ENCODE results near the gene STPG2.

The STPG2 gene

DNA sequence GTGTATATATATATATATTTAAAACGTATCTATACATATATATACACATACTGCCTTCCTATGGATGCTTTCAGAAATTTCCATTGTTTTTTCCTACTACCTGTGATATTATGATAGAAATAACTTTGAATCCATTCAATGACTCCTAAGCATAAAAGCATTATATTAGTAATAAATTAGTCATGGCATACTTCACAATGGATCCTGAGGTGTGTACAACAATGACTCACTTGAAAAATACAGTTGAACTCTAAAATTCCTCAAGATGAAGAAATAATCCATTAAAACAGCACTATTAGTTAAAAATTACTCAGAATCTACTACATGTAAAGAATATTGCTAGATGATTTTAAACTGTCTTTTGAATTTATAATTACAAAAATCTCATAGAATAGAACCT is 201.1 kb downstream of the STPG2 start:
- Histone ChIP-seq H3K36me3 (replicated peaks; ENCODE audit: insufficient read depth, low read length) (no peaks in the 10 kb centered on the region), H3K9me3 (replicated peaks; ENCODE audit: insufficient read depth, low read length) (no peaks in the 10 kb centered on the region), H3F3A (ENCODE audit: insufficient read depth, low read length) (no peaks in the 10 kb centered on the region), H3K4me3 (ENCODE audit: low read length) (no peak overlapping the region), H4K20me1 (ENCODE audit: insufficient read depth, low read length) (no peaks in the 10 kb centered on the region), H3K79me2 (ENCODE audit: low read length) (no peaks in the 10 kb centered on the region), H3K27me3 (replicated peaks; ENCODE audit: insufficient read depth, low read length) (no peaks in the 10 kb centered on the region), H3K27ac (ENCODE audit: low read length) (no peak overlapping the region), H2AFZ (ENCODE audit: low read length) (no peak overlapping the region), H3K4me2 (ENCODE audit: low read depth, low read length) (no peak overlapping the region), H3K9ac (ENCODE audit: low read length) (no peak overlapping the region), H3K9me2 (replicated peaks; ENCODE audit: insufficient read depth, low read length) (no peaks in the 10 kb centered on the region), H3K4me1 (ENCODE audit: low read length) (no peaks in the 10 kb centered on the region)
- TF ChIP-seq CTCF (IDR thresholded peaks at IDR 0.05; ENCODE audit: low read length) (no peak), EZH2 (optimal IDR thresholded peaks at IDR 0.05; ENCODE audit: low read depth, low read length) (no peak), EZH2phosphoT487 (IDR thresholded peaks at IDR 0.05; ENCODE audit: low read length) (no peak)
- no peak for DNase-seq

DNA sequence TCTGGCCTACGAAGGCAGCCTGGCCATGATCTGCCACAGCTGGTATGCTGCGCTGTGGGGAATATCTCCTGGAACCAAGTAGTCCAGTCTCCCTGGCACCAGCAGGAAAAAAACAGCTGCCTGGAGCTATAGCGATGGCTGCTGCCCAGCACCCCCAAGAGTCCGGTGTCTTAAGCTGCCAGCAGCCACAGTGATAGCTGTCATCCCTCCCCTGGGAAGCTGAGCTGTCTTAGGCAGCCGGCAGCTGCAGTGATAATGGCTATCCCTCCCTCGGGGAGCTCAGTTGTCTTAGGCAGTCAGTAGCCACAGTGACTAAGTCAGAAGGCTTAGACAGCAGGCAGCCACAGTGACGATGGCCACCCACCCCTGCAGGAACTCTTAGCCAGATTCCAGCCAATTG is 205.1 kb downstream of the STPG2 start:
- H3F3A ChIP-seq (ENCODE audit: insufficient read depth, low read length), result no peaks in the 10 kb centered on the region
- no peaks in the 10 kb centered on the region for H3K9me3 ChIP-seq (replicated peaks; ENCODE audit: insufficient read depth, low read length)
- H2AFZ ChIP-seq (ENCODE audit: low read length), result no peak overlapping the region
- no peaks in the 10 kb centered on the region for H3K4me1 ChIP-seq (ENCODE audit: low read length)
- no peak overlapping the region for H3K4me3 ChIP-seq (ENCODE audit: low read length)
- H3K9me2 ChIP-seq (replicated peaks; ENCODE audit: insufficient read depth, low read length), result no peaks in the 10 kb centered on the region
- H3K36me3 ChIP-seq (replicated peaks; ENCODE audit: insufficient read depth, low read length), result no peaks in the 10 kb centered on the region
- no peak overlapping the region for H3K27ac ChIP-seq (ENCODE audit: low read length)
- H3K4me2 ChIP-seq (ENCODE audit: low read depth, low read length), result no peak overlapping the region
- H3K79me2 ChIP-seq (ENCODE audit: low read length), result no peaks in the 10 kb centered on the region
- H3K9ac ChIP-seq (ENCODE audit: low read length), result no peak overlapping the region
- no peak for DNase-seq
- no peaks in the 10 kb centered on the region for H4K20me1 ChIP-seq (ENCODE audit: insufficient read depth, low read length)
- TF ChIP-seq EZH2phosphoT487 (IDR thresholded peaks at IDR 0.05; ENCODE audit: low read length), result no peak
- no peak for TF ChIP-seq CTCF (IDR thresholded peaks at IDR 0.05; ENCODE audit: low read length)
- no peak for TF ChIP-seq EZH2 (optimal IDR thresholded peaks at IDR 0.05; ENCODE audit: low read depth, low read length)
- no peaks in the 10 kb centered on the region for H3K27me3 ChIP-seq (replicated peaks; ENCODE audit: insufficient read depth, low read length)

DNA sequence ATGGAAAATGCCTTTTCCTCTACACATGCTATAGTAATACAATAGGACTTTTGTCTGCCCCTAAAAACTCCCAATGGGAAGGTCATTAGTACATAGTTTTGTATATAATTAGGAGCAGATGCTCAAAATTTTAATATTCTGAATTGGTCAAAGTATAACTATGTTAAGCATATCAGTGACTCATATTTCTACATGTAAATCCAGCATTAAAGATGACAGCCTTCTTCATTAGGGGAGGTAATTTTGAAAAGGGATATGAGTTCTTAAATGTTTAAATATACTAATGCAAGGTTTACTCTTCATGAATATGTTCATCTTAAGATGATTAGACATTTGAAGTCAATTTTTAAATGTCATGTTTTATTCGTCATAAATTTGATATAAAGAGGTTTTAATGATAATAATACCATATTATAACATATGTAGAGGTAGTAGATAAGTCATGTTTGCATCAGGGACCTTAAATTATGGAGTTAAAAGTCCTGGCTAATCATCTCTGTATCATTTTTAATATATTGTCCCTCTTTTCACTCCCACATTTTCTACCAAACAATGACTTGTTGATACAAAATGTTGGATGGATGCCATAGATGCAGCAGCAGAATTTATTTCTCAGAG is 218.8 kb downstream of the STPG2 start:
- DNase-seq, result no peak
- H3F3A ChIP-seq (ENCODE audit: insufficient read depth, low read length), result no peaks in the 10 kb centered on the region

More for the DNA sequence above, 218.8 kb downstream of the STPG2 start:
- no peaks in the 10 kb centered on the region for H3K4me1 ChIP-seq (ENCODE audit: low read length)
- no peak for TF ChIP-seq EZH2 (optimal IDR thresholded peaks at IDR 0.05; ENCODE audit: low read depth, low read length)
- no peak for TF ChIP-seq CTCF (IDR thresholded peaks at IDR 0.05; ENCODE audit: low read length)
- no peak for TF ChIP-seq EZH2phosphoT487 (IDR thresholded peaks at IDR 0.05; ENCODE audit: low read length)
- no peak overlapping the region for H3K9ac ChIP-seq (ENCODE audit: low read length)
- no peaks in the 10 kb centered on the region for H3K36me3 ChIP-seq (replicated peaks; ENCODE audit: insufficient read depth, low read length)
- H3K27me3 ChIP-seq (replicated peaks; ENCODE audit: insufficient read depth, low read length), result no peaks in the 10 kb centered on the region
- no peaks in the 10 kb centered on the region for H3K79me2 ChIP-seq (ENCODE audit: low read length)
- no peaks in the 10 kb centered on the region for H4K20me1 ChIP-seq (ENCODE audit: insufficient read depth, low read length)
- H3K9me3 ChIP-seq (replicated peaks; ENCODE audit: insufficient read depth, low read length), result no peaks in the 10 kb centered on the region
- no peak overlapping the region for H3K27ac ChIP-seq (ENCODE audit: low read length)
- H3K9me2 ChIP-seq (replicated peaks; ENCODE audit: insufficient read depth, low read length), result no peaks in the 10 kb centered on the region
- H3K4me2 ChIP-seq (ENCODE audit: low read depth, low read length), result no peak overlapping the region
- H2AFZ ChIP-seq (ENCODE audit: low read length), result no peak overlapping the region
- H3K4me3 ChIP-seq (ENCODE audit: low read length), result no peak overlapping the region
